GM21515 (cell line): Measurements from ENCODE around the gene SLC34A1.

ENCODE experiments used
- ATAC-seq: cut with Tn5 transposase; IDR thresholded peaks from one replicate; pipeline ENCODE4 v1.9.1; 2021; ENCODE audit not compliant: unreplicated experiment

SLC34A1 gene

GRCh38 chr5:177430140-177430951, 46.1 kb downstream of the SLC34A1 start:
- no peak for ATAC-seq

GRCh38 chr5:177430972-177431316, 46.7 kb downstream of the SLC34A1 start:
- ATAC-seq: no peak

- peak; percentile 50 for ATAC-seq
Measured at GRCh38 chr5:177431317-177432142, 47.3 kb downstream of the SLC34A1 start.

- ATAC-seq: no peak
Measured at GRCh38 chr5:177432143-177432838, 48.1 kb downstream of the SLC34A1 start.

- no peak for ATAC-seq
Measured at GRCh38 chr5:177432839-177433657, 48.8 kb downstream of the SLC34A1 start.

- ATAC-seq: no peak
Measured at GRCh38 chr5:177433658-177434217, 49.5 kb downstream of the SLC34A1 start.

- no peak for ATAC-seq
Measured at GRCh38 chr5:177434437-177434836, 50.2 kb downstream of the SLC34A1 start.

- no peak for ATAC-seq
Measured at GRCh38 chr5:177434942-177435738, 50.9 kb downstream of the SLC34A1 start.

- no peak for ATAC-seq
Measured at GRCh38 chr5:177435847-177436536, 51.8 kb downstream of the SLC34A1 start.

GRCh38 chr5:177437623-177438022, 53.4 kb downstream of the SLC34A1 start:
- no peak for ATAC-seq

- ATAC-seq: no peak
Measured at GRCh38 chr5:177438468-177438867, 54.2 kb downstream of the SLC34A1 start.

- ATAC-seq: no peak
Measured at GRCh38 chr5:177439518-177440053, 55.4 kb downstream of the SLC34A1 start.

- ATAC-seq: no peak
Measured at GRCh38 chr5:177440211-177440989, 56.2 kb downstream of the SLC34A1 start.

- no peak for ATAC-seq
Measured at GRCh38 chr5:177440990-177441780, 57.0 kb downstream of the SLC34A1 start.

GRCh38 chr5:177442066-177442826, 58.0 kb downstream of the SLC34A1 start:
- ATAC-seq: no peak
